A673 (cell line): ENCODE data around the gene HDAC3. TPM values are rescaled to one million over a fixed set of nuclear protein-coding genes. Genes with fewer than 3 reads are reported as not detected.

Experiments used
- BruUV-seq: library from RNA; stranded (reverse); fragments of 400-500 nt; replicated peaks from 2 replicates; lab custom pipeline; 2021; lab: Mats Ljungman, UMichigan
- CTCF ChIA-PET: fragments of 300-600 bp; sonication (Branson Sonifier 250); formaldehyde crosslinking; loops from one replicate; lab custom pipeline; 2022; ENCODE audit warnings: antibody characterized with exemption; lab: Charles Lee
- POLR2A ChIA-PET: fragments of 300-600 bp; sonication (Branson Sonifier 250); formaldehyde crosslinking; loops from one replicate; lab custom pipeline; 2022; ENCODE audit warnings: antibody characterized with exemption; ENCODE audit not compliant: low non-redundant PET; lab: Charles Lee
- DNase-seq: peaks from one replicate; pipeline ENCODE4 v3.0.0-alpha.2; 2015; ENCODE audit warnings: low spot score
- H3K27ac ChIP-seq: fragments of 200-600 bp; sonication (generic); 2 replicates; pipeline ENCODE4 v1.5.1; 2016; ENCODE audit warnings: mixed run types, low read depth, mild to moderate bottlenecking, mixed read lengths, antibody characterized with exemption, low read length; ENCODE audit not compliant: poor library complexity, severe bottlenecking
- H3K27me3 ChIP-seq: fragments of 200-600 bp; sonication (generic); replicated peaks from 2 replicates; pipeline ENCODE4 v1.6.1; 2017; ENCODE audit warnings: mixed run types, low read depth, mild to moderate bottlenecking, mixed read lengths, antibody characterized with exemption, low read length; ENCODE audit not compliant: insufficient read depth, poor library complexity
- H3K36me3 ChIP-seq: fragments of 200-600 bp; sonication (generic); 2 replicates; pipeline ENCODE4 v1.6.1; 2016; ENCODE audit warnings: mixed run types, mild to moderate bottlenecking, mixed read lengths, antibody characterized with exemption, low read length; ENCODE audit not compliant: insufficient read depth, poor library complexity, severe bottlenecking
- H3K4me1 ChIP-seq: fragments of 200-600 bp; sonication (generic); 2 replicates; pipeline ENCODE4 v1.6.1; 2017; ENCODE audit warnings: mixed run types, mild to moderate bottlenecking, mixed read lengths, antibody characterized with exemption, low read length; ENCODE audit not compliant: insufficient read depth, poor library complexity, severe bottlenecking
- H3K4me3 ChIP-seq: fragments of 200-600 bp; sonication (generic); 2 replicates; pipeline ENCODE4 v1.5.1; 2016; ENCODE audit warnings: low read depth, mixed run types, mild to moderate bottlenecking, mixed read lengths, low read length; ENCODE audit not compliant: poor library complexity, severe bottlenecking
- H3K9me3 ChIP-seq: fragments of 200-600 bp; sonication (generic); 2 replicates; pipeline ENCODE4 v1.6.1; 2016; ENCODE audit warnings: mixed run types, low read depth, mild to moderate bottlenecking, mixed read lengths, antibody characterized with exemption, low read length; ENCODE audit not compliant: poor library complexity, severe bottlenecking
- CTCF ChIP-seq: fragments of 300-800, 200-600 bp; sonication (generic); conservative IDR thresholded peaks from 2 replicates; pipeline ENCODE4 v1.5.1; 2017; ENCODE audit warnings: low read depth, mild to moderate bottlenecking, antibody characterized with exemption, low read length, moderate library complexity, mixed read lengths
- EZH2 ChIP-seq: fragments of 200-600 bp; sonication (generic); IDR thresholded peaks from 2 replicates; pipeline ENCODE4 v1.6.1; 2017; ENCODE audit warnings: borderline replicate concordance, low read depth, mild to moderate bottlenecking, mixed read lengths, antibody characterized with exemption, low read length; ENCODE audit not compliant: poor library complexity, severe bottlenecking
- intact Hi-C: fragments of 100-400 bp; cut with micrococcal nuclease; formaldehyde crosslinking; loops from one replicate; pipeline ENCODE4 v1.10.0; 2022; ENCODE audit not compliant: unreplicated experiment
- total RNA-seq: library from RNA; stranded (reverse); gene quantifications from 2 replicates; pipeline ENCODE4 v1.2.3, GENCODE V29; 2021

Gene HDAC3
- total RNA-seq, 1 experiment from 2014 or later = 93.1 TPM

- Histone ChIP-seq H3K4me1 (peaks cover 9% of the 10 kb centered on the region), H3K4me3 (peak within 1 kb of the TSS; percentile 23), H3K36me3 (no peaks in the 10 kb centered on the region), H3K27ac (no peak within 1 kb of the TSS), H3K9me3 (no peaks in the 10 kb centered on the region), H3K27me3 (no peaks in the 10 kb centered on the region)
- ChIA-PET CTCF (interaction anchor here (1.0 to 1.6 kb wide), 2 partner anchors 90 to 287 kb away, joined by 4 to 6 read pairs; partner anchors contain the start of gene RNF14), POLR2A (no interaction called here)
- intact Hi-C loops = no loop called here
- BruUV-seq = no TSS peak
- no peak for TF ChIP-seq CTCF
- no peak for TF ChIP-seq EZH2
- DNase-seq = no peak
These were observed 45.3 kb upstream of the HDAC3 start, which contains the start of gene ARAP3 for GRCh38 chr5:141681695-141682641. Gene ARAP3 (minus strand): TSS chr5:141682230. CDS start chr5:141680486, 1,744 bp downstream.

DNA sequence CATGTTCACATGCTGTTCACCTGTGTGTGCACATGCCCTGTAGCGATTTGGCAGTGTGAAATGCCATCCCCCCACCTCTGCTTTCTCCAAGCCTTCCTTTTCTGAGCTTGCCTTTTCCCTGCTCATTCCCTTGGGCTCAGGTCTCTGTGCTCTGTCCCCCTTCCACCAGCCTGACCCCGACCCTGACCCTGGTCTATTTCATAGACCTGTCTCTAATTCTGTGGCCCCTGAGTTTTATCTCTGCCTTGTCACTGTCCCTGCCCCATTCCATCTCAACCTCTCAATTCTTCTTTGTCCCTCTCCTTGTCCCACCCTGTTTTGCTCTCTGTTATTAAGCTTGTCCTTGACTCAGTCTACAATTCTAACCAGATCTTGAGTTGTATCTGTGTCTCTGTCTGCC is 44.6 kb upstream of the HDAC3 start:
- Histone ChIP-seq H3K36me3 (no peaks in the 10 kb centered on the region), H3K9me3 (no peaks in the 10 kb centered on the region), H3K27ac (no peak overlapping the region), H3K27me3 (no peaks in the 10 kb centered on the region), H3K4me1 (peaks cover 9% of the 10 kb centered on the region), H3K4me3 (peak overlapping the region; percentile 23)
- BruUV-seq = no TSS peak
- DNase-seq = no peak
- POLR2A ChIA-PET = no interaction called here
- intact Hi-C loops = no loop called here
- TF ChIP-seq CTCF (no peak), EZH2 (no peak)
- CTCF ChIA-PET = interaction anchor here (1.0 to 1.6 kb wide), 2 partner anchors 89 to 287 kb away, joined by 4 to 6 read pairs; partner anchors contain the start of gene RNF14

DNA sequence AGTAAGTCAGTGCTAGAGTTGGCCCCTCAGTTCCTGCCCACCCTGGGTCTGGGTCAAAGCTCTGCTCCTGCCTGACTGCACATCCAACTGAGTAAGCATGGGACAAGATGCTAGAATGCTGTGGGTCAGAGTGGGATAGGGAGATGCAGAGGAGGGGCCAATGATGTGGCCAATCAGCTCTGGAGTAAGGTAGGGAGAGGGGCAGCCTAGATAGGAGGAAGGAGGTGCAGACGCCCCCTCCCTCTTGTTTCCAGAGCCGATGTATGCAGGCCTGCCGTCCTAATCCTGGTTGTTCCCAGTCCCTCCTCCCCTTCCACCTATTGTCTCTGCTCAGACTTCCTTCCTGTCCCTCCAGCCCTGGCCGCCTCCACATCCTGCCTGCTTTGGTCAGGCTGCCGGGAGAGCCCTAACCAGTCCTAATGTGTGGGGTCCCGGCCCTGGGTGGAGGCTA is 44.1 kb upstream of the HDAC3 start:
- H3K4me3 ChIP-seq = no peak overlapping the region
- H3K27me3 ChIP-seq = no peaks in the 10 kb centered on the region
- BruUV-seq = no TSS peak
- peaks cover 9% of the 10 kb centered on the region for H3K4me1 ChIP-seq
- H3K27ac ChIP-seq = no peak overlapping the region
- intact Hi-C loops = no loop called here
- POLR2A ChIA-PET = interaction anchor here (0.5 kb wide), 1 partner anchor 13 kb away, joined by 4 read pairs; no protein-coding TSS in a partner anchor
- DNase-seq = peak; percentile 66
- no peaks in the 10 kb centered on the region for H3K9me3 ChIP-seq
- TF ChIP-seq EZH2 = no peak
- no peak for TF ChIP-seq CTCF
- no peaks in the 10 kb centered on the region for H3K36me3 ChIP-seq
- CTCF ChIA-PET = interaction anchor here (1.6 kb wide), 1 partner anchor 89 kb away, joined by 6 read pairs; no protein-coding TSS in a partner anchor
